Measurements from ENCODE around the gene DLG5.

DLG5 gene

DNA sequence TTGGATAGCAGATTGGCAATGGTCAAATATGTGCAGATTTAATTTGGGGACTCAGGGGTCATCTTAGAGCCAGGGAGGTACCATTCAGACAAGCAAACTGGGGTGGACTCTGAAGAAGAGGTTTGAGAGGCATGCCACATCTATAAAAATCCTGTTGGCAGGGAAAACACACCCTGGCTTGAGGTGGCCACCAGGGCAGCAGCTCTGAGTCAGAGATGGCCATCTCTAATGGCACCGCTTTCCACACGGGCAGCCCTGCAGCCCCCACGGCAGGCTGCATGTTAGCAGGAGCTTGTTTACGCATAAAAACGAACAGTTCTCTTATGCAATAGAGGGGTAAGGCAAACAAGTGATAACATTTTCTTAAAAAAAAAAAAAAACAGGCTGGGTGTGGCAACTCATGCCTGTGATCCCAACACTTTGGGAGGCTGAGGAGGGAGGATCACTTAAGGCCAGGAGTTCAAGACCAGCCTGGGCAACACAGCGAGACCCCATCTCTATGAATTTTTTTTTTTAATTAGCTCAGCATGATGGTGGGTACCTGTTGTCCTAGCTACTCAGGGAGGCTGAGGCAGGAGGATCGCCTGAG lies 14.9 kb downstream of the DLG5 start:
- DNase-seq = no peak

GRCh38 chr10:77910524-77911145 lies 15.9 kb downstream of the DLG5 start:
- DNase-seq = no peak

GRCh38 chr10:77909749-77910375 lies 16.7 kb downstream of the DLG5 start:
- DNase-seq = no peak

- DNase-seq = no peak
Measured at GRCh38 chr10:77909021-77909748, 17.4 kb downstream of the DLG5 start.

DNA sequence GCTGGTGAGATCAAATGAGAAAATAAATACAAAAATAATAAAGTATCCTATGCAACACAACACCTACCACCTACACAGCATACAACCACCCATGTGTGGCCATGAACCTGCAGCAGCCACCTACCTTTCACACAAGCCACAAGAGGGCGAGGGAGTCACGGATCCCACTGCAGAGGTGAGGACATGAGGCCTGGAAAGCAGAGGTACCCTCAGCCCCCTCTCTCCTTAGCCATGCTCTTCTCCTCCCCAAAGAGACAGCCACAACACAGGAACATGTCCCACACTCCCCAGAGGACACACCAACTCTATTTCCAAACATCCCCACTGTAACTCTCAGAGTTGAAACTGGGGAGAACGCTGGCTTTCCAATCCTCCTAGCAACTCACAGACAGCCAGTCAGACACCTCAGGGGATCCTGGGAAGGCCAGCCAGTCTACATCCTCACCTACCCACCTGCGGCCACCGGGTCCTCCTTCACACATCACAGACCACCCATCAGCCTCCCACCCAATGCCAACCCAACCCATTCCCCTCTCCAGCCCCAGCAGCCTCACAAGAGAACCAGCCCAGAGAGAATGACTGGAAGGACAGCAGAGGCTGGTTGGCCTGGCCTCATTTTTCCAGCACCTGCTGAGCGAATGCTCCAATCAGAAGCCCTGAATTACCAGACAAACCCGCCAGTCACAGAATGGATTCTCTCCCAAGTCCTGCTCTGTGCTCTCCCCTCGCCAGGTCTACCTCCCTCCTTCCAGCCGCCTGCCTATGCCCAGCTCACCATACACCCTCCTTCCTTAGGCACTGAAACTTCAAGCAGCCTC lies 18.4 kb downstream of the DLG5 start:
- no peak for DNase-seq

- DNase-seq = no peak
Measured at GRCh38 chr10:77907462-77907861, 19.1 kb downstream of the DLG5 start.

DNA sequence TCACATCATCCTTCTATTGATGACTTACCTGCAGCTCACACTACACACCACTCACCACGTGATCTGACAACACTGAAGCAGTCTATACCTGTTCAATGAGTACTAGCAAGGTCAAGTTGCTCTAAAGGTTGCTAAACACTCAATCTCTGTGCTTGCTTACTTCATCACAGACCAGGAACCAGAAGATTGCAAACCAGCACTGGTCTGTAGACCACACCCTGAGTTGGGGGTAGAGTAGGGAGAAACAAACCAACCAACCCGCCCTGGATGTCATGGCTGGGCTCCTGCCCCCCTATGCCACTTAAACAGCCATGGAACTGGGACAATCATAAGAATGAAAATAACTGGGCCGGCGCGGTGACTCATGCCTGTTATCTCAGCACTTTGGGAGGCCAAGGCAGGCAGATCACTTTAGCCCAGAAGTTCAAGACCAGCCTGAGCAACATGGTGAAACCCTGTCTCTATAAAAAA lies 19.6 kb downstream of the DLG5 start:
- DNase-seq = no peak

DNA sequence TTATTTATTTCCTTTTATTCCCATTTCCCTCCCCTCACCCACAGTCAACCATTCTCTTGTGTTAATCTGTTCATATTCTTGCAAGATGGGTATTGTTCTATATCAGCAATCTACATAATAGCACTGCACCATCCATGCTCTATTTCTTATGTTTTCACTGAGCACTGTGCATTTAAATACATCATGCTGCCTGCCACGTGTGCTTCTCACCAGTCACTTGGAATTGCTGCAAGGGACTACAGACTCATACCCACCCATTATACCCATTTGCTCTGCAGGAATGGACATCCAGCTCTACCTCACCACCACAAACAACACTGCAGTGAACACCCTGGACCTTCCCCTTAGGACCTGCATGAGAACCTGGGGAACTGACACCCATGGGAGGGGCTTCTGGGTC lies 20.8 kb downstream of the DLG5 start:
- no peak for DNase-seq

DNA sequence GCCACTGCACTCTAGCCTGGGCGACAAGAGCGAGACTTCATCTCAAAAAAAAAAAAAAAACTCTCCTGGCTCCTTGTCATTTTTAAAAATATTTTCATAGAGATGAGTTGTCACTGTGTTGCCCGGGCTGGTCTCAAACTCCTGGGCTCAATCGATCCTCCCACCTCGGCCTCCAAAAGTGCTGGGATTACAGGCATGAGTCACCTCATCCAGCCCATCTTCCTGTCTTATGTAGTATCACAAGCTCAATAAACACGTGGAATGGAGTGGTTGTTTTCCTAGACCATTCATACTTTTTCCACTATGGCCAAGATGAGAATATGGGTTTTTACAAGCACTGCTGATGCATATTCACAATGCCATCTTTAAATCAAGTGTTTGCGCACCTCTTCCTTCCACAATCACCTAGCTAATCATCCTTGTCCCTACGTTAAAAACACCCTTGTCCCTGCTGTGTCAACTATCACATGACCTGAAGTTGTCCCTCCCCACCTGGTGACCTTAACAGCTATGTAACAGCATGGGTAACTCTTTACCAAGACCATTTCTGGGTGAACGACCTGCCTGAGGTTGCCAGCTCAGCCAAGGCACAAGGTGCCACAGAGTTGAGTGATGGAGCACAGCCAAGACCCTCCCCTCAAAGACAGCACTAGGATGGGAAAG lies 21.3 kb downstream of the DLG5 start:
- DNase-seq = no peak

- no peak for DNase-seq
Measured at GRCh38 chr10:77904100-77904840, 22.3 kb downstream of the DLG5 start.

DNA sequence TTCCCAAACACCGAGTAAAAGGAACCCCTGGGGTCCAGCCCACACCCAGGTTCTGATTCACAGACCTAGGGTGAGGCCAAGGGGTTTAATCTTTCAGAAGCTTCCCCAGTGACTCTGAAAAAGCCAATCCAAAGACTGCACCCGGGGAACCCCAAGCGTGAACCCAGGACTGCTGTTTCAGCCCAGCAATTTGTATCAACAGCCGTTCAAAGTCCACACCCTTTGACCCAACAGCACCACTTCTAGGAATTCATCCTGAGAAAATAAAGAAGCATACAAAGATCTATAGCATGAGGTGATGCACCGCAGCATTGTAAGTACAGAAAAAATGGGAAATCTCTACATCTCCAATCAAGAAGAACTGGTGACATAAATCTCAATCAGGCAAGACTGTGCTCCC lies 24.4 kb downstream of the DLG5 start:
- no peak for DNase-seq

DNA sequence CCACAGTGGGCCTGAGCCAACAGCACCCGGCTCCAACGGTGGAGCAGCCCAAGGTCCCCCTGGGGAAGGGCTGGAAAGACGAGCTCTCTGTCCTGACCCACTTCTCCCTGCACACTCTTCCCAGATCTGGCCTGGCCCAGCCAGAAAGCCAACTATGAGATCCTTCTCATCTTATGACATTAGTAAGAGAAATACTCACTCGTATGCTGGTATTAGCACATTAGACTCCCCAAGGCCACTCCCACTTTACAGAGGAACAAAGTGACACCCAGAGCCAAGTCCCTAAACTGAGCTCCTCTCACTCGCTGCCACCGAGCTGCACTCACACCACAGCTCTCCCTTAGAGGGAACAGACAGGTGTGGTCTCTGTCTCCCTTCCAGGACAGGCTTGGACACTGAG lies 24.8 kb downstream of the DLG5 start:
- DNase-seq = no peak

- no peak for DNase-seq
Measured at GRCh38 chr10:77899690-77900089, 26.9 kb downstream of the DLG5 start.

DNA sequence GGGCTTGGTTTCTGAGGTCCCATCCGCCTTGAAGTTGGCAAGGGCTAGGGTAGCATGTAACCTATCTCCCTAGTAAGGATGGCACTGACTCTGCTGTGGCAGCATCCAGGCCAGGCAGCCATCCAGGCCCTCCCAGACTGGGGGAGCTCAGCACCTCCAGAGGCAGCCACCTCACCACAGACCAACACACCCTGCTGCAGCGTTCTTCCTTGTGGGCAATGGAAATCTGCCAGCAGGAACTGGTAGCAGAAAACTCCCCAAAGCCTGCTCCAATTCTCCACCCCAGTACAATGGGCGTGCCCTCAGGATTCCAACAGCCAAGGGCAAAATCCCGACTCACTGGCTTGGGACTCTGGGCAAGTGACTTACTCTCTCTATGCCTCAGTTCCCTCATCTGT lies 27.5 kb downstream of the DLG5 start:
- no peak for DNase-seq

GRCh38 chr10:77898323-77899079 lies 28.1 kb downstream of the DLG5 start:
- DNase-seq = no peak

GRCh38 chr10:77896058-77896457 lies 30.5 kb downstream of the DLG5 start:
- no peak for DNase-seq

- DNase-seq = no peak
Measured at GRCh38 chr10:77894058-77894457, 32.5 kb downstream of the DLG5 start.

DNA sequence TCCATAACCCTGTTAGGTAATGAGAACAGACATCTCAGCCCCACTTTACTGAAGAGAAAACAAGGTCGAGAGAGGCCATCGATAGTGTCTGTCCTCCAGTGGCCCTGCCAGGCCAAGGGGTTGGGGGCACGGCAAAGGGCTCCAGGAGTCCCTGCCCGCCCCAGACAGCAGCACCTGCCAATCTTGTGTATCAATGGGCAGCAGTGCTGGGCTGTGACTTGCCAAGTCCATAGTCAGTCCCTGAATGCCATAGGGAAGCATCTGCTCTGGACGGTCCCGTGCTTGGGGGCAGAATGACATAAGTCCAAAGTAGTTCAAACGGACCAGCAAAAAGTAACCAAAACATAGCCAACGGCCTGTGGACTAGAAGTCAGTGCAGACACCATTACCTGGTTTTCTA lies 33.2 kb downstream of the DLG5 start:
- no peak for DNase-seq

DNA sequence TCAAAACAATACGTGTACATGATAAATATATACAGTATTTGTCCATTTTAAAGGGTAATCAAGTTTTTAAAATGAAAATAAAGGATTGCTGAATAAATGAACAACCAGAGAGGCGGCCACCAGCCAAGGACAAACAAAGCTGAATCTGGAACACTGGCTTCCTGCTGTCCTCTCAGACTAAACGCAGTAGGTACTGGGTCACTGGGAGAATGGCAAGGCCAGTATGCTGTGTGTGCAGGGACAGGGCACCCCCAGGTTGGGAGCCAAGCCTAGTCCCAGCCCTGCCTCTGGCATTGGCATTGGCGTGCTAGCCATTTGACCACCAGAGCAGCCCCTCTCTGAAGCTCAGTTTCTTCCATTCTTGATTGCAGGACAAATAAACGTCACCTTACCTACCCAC lies 33.8 kb downstream of the DLG5 start:
- no peak for DNase-seq

DNA sequence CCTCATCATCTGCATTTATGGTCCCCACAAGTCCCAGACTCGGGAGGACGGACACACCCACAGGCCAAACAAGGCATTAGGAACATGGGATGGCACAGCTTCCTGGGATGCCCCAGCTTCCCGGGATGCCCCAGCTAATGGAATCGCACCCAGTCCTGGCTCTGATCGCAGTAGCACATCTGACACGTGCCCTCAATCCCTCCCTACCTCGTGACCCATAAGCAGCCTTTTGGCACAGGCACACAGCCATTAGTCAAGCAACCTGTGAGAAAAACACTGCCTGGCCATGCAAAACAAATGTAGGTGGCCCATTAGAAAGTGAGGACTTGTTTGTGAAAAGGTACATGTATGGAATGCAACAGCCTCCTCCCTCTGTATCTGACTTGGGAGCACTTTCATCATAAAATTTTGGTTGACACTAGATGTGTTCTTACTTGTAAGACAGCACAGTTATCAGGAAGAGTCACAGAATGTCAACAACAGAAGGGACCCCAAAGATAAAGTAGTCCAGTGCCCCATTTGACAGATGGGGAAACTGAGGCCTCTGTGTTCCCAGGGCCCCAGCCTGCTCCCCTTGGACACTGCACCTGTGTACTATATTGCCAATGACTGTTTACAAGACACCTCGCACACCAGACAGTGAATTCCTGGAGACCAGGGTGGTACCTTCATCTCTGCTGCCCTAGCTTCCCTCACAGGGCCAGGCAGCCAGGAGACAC lies 34.4 kb downstream of the DLG5 start:
- no peak for DNase-seq

All from activated gamma-delta T cell (primary cell).